GM19238 (cell line): Measurements from ENCODE around the gene CXorf38.
"Not testable (repeated sequence)": the region's sequence is repeated elsewhere in the genome, so short reads cannot be mapped to it uniquely, and the experiment has no call there.

ENCODE experiments used
- DNase-seq: peaks from one replicate; pipeline ENCODE4 v3.0.0; 2011; ENCODE audit warnings: low spot score; ENCODE audit not compliant: insufficient read length

CXorf38 gene

GRCh38 chrX:40628506-40628905 lies 18.9 kb downstream of the CXorf38 start:
- no peak for DNase-seq

- no peak for DNase-seq
These were observed 22.1 kb downstream of the CXorf38 start for GRCh38 chrX:40625294-40625693.

GRCh38 chrX:40623665-40624064 lies 23.7 kb downstream of the CXorf38 start:
- DNase-seq, result no peak

GRCh38 chrX:40623139-40623536 lies 24.2 kb downstream of the CXorf38 start, which contains the start of gene MPC1L:
Gene MPC1L (plus strand): TSS chrX:40623428. CDS start chrX:40623566, 138 bp downstream.
- DNase-seq, result no peak

GRCh38 chrX:40622479-40623138 lies 24.8 kb downstream of the CXorf38 start:
- DNase-seq, result no peak

DNA sequence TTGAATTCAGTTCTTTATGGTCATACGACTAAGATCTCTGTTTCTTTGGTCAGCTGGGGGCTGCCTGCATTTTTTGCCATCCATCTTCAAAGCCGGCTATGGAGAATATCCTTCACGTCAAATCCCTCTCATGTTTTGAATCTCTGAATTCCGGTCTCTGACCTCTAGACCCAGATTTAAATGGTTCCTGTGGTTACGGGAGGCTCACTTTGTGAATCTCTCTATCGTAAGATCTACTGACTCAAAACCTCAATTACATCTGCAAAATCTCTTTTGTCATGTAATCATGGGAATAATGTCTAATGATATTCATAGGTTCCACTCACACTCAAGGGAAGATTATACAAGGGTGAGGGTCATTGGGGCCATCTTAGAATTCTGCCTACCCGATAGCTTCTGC lies 29.8 kb downstream of the CXorf38 start:
- no peak for DNase-seq

- no peak for DNase-seq
These were observed 31.4 kb downstream of the CXorf38 start for GRCh38 chrX:40615976-40616375.

GRCh38 chrX:40612511-40612910 lies 34.9 kb downstream of the CXorf38 start:
- no peak for DNase-seq

GRCh38 chrX:40607381-40607780 lies 40.0 kb downstream of the CXorf38 start:
- DNase-seq, result no peak

GRCh38 chrX:40603446-40603845 lies 43.9 kb downstream of the CXorf38 start:
- DNase-seq, result no peak

GRCh38 chrX:40589616-40590321 lies 57.6 kb downstream of the CXorf38 start:
- DNase-seq, result not testable (repeated sequence)

DNA sequence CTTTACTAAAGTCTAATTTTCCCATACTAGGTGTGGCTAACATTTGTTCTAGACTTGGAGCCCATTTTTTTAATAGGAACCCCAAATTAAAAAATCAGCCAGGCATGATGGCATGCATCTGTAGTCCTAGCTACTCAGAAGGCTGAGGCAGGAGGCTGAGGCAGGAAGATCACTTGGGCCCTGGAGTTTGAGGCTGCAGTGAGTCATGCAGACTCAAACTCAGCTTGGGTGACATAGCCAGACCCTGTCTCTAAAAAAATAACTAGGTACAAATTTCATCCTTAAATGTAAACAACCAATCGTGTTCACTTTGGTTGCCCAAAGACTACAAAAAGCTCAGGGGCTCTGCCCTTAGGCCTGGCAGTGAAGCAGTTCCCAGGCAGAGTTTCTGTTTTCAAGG lies 59.7 kb downstream of the CXorf38 start:
- DNase-seq, result not testable (repeated sequence)

- no peak for DNase-seq
These were observed 64.5 kb downstream of the CXorf38 start for GRCh38 chrX:40582811-40583210.

DNA sequence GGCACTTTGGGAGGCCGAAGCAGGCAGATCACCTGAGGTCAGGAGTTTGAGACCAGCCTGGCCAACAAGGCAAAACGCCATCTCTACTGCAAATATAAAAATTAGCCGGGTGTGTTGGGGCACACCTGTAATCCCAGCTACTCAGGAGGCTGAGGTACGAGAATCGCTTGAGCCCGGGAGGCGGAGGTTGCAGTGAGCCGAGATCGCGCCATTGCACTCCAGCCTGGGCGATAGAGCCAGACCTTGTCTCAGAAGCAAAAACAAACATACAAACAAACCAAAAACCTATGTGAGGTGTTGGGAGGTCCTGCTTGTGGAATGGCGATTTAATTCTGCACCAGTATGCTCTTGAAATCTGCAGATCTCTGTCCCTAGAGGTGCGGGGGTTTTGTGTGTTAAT lies 65.2 kb downstream of the CXorf38 start:
- DNase-seq, result not testable (repeated sequence)

DNA sequence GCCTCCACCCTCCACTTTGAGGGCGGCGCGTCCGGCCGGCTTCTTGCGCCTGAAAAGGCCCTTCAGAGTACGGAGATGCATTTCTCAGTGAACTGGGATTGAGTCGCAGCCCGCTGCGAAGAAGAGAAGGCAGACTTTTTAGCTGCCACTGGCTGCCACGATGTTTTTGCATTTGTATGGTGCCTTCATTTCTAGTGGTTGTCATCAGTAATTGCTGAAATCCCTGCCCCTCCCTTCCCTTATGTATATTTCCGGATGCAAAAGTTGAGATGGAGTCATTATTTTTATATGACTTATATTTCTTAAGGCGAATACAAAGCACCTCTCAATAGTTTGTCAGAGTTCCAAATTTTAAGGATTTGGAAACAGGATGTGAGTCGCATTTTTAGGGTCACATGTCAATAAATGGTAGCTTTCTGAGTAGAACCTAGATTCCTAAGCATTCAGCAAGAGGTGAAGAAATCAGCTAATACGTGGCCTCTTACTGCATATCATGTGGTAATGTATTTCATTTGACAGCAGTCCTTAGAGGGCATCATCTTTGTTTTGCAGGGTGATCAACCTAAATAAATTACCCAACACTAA lies 65.9 kb downstream of the CXorf38 start:
- DNase-seq, result no peak

- DNase-seq, result peak; percentile 72
These were observed 66.6 kb downstream of the CXorf38 start, which contains the start of gene ATP6AP2 for GRCh38 chrX:40580537-40581335. Gene ATP6AP2 (plus strand): TSS chrX:40580970. CDS start chrX:40581066, 96 bp downstream.

DNA sequence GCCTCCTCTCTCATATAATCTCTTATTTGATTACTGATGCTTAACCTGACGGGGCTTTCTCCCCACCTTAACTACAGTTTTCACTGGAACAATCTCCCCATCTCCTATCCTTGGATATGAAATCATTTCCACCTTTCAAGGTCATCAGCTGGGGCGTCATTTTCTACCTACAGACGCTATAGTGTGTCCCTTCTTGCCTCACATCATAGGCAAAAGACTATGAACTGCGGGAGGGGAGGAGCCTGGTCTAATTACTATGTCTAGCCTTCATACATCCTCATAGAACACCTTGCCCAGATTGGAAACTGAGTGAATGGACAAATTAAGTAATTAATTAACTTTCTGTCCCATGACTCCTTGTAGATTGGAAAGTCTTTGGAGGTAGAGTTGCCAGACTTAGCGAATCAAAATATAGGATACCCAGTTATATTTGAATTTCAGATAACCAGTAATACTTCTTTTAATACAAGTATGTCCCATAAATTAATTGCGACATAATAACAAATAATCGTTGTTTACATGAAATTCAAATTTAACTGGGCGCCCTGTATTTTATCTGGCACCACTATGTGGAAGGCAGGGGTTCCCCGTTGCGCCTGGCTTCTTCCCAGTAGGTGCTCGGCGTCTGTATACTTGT lies 67.3 kb downstream of the CXorf38 start:
- no peak for DNase-seq

DNA sequence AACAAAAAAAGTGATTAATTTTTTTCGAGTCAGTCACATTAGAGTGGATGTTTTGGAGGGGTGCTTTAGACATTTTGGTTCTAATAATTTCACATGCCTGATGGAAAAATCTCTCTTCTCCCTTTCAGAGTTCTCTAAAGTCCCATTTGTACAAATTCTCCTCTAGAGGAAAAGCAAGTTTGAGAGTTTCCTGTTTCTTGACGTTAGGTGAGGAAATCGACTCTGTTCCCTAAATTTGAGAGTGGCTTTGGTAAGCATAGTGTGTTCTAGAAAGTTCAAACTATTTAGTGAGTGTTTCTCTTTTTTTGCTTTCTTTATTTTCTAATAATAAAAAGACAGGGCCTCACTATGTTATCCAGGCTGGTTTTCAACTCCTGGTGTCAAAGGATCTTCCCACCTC lies 68.2 kb downstream of the CXorf38 start:
- DNase-seq, result no peak

GRCh38 chrX:40578039-40578695 lies 69.2 kb downstream of the CXorf38 start:
- DNase-seq, result no peak
